Non-pigmented ciliary epithelial cell (primary cell): ENCODE measurements around the gene TMUB1.

Experiments used
- DNase-seq: peaks from one replicate; pipeline ENCODE4 v3.0.0-alpha.2; 2010; ENCODE audit warnings: low read depth

Gene TMUB1, protein sequence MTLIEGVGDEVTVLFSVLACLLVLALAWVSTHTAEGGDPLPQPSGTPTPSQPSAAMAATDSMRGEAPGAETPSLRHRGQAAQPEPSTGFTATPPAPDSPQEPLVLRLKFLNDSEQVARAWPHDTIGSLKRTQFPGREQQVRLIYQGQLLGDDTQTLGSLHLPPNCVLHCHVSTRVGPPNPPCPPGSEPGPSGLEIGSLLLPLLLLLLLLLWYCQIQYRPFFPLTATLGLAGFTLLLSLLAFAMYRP

DNA sequence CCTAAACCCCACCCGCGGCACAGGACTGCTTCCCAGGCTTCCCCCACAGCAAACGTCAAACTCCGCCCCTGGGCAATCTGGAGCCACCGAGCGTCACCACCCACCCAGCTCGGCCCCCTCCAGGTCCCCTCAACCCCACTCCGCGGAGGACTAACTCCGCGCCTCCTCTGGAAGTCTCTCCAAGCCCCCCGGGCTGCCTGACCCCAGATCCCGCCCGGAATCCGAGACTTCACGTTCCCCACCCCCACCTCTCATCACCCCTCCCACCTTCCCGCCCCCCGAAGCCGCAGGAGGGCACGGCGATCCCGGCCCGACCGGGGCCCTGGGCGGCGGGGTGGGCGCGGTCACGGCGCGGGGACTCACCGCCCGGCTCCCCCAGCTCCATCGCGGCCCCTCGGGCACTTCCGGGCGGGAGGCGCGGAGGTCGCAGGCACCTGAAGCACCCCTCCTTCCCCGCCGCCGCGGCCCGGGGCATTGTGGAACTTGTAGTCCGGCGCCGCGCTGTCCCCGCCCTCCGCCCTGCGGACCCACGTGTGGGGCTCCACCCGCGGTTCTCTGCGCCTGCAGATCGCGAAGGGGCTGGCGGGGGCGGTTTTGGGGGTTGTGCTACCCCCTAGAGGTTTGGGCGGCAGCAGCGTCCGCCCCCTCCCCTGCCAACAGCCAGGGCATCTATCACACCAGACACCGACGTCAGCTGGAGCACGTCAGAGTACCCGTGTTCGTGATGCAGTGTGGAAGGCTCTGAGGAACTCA lies at the start of gene TMUB1:
Gene TMUB1 (minus strand): TSS at position 423 of the 753 bp plus-strand sequence. CDS start 930 bp downstream, outside the sequence.
- no peak for DNase-seq

DNA sequence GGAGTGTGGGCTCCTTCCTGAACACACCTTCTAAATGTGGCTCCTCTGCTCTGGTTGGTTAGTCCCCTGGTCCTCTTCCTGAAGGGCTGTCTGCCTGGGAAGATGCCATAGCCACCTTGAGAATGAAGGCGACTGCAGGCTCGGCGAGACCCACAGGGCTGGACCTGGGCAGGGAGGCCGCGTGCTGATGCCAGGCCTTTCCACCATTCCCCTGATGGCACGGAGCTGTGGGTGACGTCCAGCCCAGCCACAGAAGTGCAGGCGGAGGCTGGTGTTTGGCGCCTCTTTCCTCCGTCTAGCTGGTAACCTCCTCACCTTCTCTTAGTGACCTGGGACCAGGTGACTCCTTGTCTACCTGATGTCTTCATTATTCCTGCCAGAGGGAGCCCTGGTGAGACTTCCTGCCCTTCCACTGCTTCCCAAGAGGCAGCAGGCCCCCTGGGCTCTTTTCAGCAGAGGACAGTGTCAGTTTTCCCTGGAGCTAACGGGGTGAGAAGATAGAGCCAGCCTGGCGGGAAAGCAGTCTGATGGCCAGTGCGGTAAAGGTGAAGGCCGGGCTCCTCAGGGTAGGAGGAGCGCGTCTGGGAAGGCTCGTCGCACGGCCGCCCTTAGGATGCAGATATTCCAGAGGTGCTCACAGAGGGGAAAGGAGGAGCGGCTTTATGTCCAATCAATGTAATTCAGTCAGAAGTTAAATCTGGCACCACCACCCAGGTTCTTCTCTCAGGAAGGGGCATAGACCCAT lies 49.3 kb upstream of the TMUB1 start:
- DNase-seq: no peak

DNA sequence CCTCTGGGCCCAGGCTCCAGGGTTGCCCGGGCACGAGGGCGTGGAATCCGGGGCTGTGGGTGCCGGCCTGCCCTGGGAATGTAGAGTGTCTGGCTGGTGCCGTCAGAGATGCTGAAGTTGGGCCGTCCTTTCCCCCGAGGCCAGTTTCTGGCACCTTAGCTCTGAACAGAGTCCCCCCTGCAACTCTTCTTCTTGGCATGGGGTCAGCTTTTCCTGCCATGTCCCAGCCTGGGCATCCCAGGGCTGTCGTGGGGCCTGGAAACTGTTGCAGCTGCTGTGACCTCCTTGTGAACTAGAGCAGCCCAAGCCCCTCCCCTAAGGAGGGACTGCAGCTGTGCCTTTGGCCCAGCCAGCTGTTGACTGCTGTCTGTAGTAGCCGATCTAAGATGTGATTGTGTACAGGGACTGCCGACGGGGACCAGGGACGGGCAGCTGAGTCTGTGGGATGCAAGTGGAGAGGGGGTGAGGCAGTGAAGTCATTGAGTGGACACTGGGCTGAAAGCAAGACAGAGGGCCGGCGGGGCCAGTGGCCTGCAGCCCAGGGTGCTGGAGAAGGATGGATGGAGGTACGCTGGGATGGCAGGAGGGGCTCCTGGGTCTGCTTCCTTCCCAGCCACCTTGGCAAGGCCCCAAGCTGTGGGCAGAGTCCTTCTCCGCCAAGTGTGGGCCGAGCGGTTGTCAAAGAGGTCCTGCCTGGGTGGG lies 48.5 kb upstream of the TMUB1 start:
- no peak for DNase-seq

DNA sequence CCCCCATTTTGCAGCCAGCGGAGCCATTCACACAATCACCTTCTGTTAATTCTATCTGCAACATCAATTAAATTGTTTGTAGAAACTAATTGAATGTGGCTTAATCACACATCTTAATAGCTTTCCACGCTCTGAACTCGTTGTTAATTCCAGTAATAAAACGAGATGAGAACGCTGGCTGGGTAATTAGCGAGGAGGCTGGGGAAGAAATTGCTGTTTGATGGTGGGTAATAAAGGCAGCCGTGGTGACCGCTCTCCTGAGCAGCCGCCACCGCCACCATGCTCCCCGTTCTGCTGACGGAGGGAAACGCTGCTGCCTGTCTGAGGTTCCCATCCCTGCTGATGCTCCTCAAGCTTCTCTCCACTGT lies 47.9 kb upstream of the TMUB1 start:
- DNase-seq: no peak

DNA sequence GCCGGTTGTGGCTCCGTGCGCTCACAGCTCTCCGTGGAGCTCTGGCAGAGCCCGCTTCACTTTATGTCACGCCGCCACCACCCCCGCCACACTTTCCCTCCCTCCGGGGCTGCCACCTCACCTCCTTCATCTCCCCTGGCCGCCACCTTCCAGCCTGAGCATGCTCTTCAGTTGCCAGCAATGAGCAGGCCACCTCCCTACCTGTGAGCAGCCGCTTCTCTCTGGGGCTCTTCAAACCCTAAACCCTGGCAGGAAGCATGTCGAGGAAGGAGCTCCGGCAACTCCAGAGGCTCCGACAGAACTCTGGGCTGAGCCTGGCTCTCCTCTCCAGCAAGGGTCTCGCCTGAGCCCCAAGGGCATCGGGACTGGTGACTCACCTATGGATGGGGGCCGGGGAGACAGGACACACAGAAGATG lies 47.5 kb upstream of the TMUB1 start:
- no peak for DNase-seq

DNA sequence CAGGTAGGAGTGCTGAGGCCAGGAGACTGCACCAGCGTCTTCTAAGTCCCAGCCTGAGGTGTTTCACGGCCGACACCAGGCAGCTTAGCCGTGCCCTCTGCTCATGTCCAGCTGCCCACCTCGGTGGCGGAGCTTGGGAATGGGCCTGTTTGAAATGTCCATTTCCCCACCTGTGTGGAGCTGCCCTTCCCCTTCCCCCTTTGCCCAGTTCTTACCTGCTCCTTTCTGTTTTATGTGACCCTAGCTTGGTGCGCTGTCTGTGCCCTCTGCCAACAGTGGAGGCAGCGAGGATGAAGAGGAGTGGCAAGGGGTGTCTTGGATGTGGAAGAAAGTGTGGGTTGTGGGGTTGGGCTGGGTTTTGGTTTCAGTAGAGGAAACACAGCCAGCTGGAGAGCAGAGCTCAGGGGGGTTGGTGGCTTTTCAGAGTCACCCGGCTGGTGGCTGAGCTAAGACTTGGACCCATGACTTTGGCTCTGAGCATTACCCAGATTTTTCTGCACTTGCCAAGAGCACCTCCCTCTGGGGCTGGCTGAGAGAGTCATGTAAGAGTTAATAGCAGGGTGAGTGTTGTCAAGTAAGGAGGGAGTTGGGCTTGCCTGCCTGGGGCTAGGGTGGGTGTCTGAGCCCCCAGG lies 46.8 kb upstream of the TMUB1 start:
- no peak for DNase-seq

DNA sequence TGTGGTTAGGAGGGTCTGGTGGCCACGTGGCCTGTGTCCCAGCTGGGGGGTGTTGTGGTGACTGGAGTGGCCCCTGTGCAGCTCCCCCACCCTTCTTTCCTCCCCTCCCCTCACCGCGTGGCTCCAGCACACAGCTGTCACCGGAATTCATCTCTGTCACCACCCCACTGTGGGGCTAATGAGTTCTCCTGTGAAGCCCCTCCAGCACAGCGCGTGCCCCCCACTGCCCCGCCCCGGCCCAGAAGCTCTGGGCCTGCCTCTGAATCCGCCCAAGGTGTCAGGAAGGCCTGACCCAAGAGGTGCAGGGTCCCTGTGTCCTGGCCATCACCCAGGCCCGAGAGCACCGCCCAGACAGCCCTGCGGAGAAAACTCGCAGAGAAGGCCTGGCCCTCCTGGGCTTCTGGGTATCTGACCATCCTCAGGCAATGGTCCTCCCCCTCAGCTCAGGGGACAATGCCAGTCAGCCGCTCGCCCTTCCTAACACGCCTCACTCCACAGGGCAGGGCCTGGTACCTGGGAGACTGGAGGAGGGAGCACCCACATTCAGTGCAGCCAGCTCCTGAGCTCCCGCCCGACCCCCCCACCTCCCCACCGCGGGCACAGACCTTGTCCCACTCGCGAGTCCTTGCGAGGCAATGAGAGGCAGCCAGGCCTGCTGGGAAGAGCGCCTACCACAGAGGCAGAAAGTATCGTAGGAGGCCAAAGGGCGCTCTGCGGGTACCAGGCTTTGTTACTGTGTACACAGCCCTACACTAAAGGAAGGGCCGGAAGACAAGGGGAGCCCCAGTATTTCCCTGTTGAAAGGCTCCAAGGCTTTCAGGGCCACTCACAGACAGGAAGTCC lies 46.0 kb upstream of the TMUB1 start:
- DNase-seq: no peak

DNA sequence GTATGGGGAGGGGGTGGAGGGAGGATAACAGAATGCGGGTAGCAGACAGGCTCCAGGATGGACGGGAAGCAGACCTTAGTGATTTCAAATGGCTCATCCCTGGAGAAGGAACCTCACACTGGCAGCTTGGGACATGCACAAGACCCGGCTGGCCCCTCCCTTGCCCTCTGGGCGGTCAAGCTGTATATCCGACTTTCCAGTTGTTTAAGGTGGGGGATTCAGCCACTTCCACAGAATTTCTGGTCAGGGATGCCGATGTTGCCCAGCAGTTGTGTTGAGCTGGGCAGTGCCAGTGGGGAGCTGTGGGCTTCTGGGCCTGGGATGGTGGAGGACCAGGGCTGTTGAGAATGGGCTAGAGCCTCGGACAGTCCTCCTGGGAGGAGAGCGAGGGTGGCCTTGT lies 45.4 kb upstream of the TMUB1 start:
- no peak for DNase-seq

DNA sequence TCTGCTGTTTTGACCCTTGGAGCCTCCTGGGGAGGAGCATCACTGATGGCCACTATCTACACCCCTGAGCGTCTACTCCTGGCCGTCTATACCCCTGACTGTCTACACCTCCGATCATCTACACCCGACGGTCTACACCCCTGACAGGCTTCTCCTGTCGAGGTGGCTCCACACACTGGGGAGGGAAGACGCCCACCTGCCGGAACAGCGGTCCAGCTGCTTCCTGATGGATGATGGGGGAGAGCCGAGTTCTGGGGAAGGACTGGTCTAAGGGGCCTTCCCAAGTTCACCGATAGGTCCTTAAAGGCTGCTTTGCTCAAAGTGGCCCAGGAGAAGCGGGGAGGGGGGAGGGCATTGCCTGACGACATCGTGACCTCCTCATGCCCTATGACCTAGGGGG lies 44.9 kb upstream of the TMUB1 start:
- no peak for DNase-seq

DNA sequence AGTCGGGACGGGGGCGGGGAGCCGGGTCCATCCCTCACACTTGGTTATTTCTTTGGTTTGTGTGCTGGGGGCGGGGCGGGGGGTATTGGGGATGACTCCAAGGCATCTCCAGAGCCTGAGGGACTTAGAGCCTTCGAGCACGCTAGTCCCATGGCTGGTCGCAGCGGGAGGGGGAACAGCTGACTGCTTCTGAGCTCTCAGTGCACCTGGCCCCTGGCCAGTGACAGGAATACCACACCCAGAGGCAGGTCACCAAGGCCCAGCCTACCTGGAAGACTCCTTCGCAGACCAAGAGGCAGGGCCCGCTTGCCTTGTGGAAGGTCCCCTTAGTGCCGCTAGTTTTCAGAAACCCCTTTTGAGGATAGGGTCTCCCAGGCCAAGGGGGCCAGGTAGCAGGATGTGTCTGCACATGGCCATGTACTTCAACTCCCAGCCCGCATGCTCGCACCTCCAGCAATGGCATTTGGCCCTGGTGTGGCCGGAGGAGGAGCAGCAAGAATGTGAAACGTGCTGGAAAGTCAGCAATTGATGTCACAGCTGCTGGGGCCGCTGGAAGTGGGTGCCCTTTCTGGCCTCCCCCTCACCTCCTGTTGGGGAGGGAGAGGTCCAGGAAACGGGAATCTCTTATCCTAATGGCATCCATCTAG lies 43.3 kb upstream of the TMUB1 start:
- DNase-seq: no peak

DNA sequence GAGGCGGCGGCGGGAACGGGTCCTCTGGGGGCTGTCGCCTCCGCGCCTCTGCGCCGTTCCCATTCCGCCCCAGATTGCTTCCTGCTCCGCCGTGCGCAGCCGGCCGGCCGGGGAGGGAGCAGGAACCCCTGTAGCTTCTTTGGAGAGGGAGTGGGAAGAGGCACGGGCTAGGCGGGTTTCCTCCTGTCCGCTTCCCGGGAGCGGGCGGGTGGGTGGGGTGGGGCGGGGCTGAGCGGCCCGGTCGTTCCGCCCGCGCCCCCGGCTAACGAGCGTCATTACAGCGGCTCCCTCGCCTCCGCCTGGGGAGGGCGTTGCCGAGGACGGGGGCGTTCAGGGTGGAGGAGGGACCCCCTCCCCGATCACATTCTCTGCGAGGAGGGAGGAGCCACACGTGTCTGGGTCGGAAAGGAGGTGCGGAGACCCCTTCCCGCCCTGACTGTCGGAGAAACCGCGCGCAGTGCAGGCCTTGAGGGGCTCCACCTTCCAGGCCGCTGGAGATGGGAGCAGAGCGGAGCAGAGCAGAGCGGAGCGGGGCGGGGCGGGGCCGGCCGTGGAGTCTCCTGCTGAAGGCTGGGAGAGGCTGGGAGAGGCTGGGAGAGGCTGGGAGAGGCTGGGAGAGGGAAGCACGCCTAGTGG lies 42.7 kb upstream of the TMUB1 start:
- DNase-seq: no peak

DNA sequence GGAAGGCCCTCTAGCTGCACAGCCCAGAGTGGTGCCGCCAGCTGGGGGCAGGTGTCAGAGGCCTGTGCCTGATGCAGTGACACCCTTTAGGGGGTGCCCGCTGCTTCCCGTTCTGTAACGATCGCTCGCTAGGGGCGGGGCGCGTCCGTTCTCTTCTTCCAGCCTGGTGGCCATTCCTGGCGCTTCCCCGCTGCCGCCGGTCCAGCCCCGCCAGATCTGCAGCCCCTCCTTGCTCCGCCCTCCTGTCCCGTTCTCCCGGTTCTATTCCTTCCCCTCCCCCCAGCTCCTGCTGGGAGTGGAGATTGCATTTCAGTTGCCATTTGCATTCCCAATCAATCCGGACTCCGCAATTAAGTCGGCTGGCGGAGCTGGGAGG lies 42.2 kb upstream of the TMUB1 start:
- DNase-seq: no peak

DNA sequence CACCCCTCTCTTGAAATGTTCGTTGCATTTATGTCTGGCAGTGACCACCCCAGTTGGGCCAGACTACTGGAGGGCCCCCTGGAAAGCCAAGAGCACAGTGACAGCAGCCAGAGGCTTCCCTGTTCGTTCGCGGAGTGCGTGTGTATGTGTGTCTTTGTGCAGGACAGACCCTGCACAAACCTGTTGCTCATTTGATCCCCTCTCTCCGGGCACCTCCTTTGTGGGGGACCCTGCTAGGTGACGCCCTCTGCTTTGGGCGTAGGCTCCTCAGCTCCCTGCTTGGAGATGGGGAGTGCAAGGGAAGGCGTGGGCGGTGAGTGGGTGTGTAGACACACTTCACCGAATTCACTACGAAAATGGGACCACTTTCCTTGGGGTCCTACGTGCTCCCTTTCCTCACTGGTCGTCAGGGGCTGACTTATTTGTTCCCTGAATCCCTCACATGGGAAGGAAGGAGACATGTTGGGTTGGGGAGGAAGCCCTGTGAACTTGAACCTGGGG lies 41.7 kb upstream of the TMUB1 start:
- no peak for DNase-seq

DNA sequence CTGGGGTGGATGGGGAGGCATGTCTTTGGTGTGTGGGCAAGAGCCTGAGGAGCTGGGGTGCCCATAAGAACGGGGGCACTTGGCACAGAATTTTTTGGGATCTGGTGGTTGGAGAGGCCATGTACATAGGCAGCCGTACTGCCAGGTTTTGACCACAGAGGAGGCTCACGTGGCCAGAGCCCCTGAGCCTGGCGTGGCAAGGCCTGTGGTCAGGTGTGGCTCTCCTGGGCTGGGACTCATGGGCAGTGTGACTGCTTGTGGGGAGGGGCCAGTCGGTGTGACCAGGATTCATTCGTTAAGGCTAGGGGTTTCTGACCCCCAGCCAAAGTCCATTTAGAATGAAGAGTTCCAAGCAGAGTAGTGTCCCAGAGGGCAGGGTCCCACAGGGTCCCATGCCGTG lies 41.2 kb upstream of the TMUB1 start:
- no peak for DNase-seq

DNA sequence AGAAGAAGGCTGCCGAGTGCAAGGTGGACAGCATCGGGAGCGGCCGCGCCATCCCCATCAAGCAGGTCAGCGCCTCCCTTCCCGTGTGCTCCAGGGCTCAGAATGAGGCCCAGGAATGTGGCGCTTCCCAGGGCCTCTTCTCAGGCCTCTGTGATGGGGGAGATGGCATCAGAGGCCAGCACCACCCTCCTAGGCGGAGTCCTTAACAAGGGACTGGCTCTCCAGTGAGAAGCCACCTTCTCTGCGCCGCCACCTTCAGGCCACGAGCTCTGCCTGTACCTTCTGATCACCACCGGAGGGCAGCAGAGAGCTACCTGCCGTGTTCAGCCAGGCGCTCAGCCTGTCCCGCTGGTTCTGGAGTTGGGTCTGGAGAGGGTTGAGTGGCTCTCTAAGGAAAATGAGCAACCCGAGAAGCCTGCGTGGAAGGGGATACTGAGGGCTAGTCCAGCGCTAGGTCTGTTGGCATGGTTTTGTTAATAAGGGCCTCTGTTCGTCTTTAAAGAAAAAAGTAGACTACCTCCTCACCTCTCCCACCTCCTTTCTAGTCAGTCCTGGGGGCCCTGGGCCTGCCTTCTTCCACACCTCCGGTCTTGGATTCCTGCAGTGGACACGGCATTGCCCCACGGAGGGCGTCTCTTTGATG lies 40.6 kb upstream of the TMUB1 start:
- no peak for DNase-seq

DNA sequence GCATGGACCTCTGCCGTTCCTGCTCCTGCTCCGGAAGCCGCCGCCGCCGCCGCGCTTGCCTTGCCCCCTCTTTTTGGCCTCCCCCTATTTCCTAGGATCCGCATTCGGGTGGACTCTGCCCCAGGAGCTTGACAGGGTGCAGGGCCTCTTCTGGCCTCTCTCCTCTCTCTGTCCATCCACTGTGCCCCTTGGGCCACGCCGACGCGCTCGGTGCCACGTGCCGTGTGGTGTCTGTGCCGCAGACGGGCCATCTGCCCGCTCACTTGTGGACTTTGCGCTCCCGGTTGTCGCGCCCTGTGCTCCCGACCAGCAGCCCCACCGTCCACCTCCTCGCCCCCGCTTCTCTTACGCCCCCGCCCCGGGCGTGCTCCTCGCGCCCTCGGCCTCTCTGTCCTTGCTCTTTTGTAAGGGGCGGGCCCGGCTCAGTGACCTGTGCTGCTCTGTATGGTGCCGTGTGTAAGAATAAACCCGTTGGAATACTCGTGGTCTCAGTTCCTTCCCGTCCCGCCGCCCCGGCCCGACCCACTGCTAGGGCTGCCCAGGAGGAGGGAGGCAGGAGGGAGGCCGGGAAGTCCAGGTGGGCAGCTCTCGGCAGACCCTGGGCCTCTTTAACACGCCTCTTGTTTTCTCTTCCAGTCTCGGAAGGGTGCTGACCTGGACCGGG lies 40.0 kb upstream of the TMUB1 start:
- no peak for DNase-seq

DNA sequence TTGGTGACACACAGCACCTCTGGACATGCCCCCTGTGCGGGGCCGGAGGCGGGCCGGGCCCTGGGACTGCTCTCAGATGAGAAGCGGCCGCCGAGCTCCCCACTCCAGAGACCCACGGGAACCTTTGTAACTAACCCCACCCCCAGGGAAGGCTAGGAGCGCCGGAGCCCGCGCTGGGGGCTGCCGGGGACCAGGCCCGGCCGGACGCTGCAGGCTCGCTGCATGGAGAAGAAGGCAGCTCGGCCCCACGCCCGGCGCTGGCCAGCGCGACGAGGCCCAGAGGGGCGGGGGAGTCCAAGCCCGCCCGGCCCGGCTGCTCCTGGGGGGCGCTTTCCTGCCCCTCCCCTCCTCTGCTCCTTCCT lies 39.5 kb upstream of the TMUB1 start:
- no peak for DNase-seq

DNA sequence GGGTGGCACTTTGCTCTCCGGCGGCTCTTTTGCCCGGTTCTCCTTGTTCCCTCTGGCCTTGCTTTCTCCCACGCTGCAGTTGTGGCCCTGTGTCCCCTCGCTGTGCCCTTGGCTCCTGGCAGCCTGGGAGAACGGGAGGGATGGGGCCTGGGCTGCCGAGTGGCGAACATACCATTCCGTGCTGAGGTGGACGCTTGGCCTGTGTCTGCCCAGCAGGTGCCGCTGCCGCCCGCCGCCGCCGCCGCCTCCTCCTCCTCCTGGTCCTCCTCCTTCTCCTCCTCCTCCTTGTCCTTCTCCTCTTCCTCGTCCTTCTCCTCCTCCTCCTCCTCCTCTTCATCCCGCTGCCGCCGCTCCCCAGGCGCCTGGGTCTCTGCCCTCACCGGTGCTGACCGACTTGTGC lies 39.0 kb upstream of the TMUB1 start:
- DNase-seq: no peak
